Measurements from ENCODE around the gene FFAR3.
"Not testable (repeated sequence)": the region's sequence is repeated elsewhere in the genome, so short reads cannot be mapped to it uniquely, and the experiment has no call there.

FFAR3 gene

DNA sequence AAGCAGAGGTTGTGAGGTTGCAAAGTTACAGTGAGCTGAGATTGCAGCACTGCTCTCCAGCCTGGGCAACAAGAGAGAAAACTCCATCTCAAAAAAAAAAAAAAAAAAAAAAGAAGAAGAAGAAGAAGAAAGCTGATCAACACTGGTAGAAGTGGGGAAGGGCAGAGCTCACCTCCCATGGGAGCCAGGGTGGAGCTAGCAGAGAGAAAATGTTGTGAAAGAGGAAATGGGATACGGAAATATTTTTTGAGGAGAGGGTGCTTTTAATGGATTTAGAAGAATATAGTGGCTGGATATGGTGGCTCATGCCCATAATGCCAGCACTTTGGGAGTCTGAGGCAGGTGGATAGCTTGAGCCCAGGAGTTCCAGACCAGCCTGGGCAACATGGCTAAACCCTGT, 19.4 kb downstream of the FFAR3 start:
- DNase-seq (ENCODE audit: low read depth) = no peak

GRCh38 chr19:35378356-35378755, 20.1 kb downstream of the FFAR3 start:
- DNase-seq (ENCODE audit: low read depth) = no peak

DNA sequence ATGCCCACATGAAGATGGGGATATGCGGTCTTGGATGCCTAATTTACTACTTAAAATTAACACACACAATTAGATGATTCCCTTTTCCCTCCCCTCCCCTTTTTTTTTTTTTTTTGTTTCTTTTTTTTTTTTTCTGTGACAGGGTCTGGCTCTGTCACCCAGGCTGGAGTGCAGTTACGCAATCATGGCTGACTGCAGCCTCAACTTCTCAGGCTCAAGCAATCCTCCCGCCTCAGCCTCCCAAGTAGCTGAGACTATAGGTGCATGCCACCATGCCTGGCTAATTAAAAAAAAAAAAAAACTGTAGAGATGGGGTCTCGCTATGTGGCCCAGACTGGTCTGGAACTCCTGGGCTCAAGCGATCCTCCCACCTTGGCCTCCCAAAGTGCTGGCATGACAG, 21.3 kb downstream of the FFAR3 start:
- not testable (repeated sequence) for DNase-seq (ENCODE audit: low read depth)

GRCh38 chr19:35379992-35380391, 21.7 kb downstream of the FFAR3 start:
- DNase-seq (ENCODE audit: low read depth) = no peak

DNA sequence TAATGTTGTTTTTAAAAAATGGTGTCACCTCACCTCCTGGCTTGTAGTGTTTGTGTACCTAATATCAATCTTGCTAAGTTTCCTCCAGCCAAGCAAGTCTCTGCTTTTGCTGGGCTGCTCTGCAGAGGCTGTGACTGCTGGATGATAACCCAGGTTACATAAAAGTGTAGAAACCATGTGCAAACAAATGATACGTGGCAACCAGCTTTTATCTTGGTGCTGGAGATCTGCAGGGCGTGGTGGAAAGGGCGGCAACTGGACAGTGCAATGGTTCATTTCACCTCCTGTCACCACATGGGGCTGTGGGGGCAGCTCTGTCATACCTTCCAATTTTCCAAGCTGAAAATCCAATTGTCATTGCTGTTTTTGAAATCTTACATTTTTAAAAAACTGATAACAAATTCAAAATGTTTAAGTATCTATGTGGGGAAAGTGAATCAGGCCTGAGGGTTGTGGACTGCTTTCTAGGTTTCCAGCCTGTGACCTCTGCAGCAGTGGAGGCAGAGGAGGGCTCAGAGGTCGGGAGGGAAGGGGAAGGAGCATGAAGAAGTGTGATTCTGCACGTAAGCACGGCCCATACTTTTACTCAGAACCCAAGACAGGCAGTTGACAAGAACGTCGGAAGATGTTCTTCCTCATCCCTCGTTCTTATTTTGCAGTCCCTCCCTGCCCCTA, 22.3 kb downstream of the FFAR3 start:
- no peak for DNase-seq (ENCODE audit: low read depth)

DNA sequence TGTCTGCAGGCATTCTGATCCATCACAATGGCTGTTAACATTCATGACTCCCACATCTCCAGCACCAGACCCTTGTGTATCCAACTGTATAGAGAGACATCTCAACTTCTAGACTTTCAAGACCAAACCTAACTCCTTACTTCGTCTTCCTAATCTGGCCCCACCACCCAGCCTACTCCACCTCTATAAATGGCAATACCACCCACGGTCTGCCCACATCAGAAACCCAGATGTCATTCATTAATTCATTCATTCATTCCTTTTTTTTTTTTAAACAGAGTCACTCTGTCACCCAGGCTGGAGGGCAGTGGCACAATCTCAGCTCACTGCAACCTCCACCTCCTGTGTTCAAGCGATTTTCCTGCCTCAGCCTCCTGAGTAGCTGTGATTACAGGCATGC, 23.1 kb downstream of the FFAR3 start:
- DNase-seq (ENCODE audit: low read depth) = no peak

GRCh38 chr19:35381926-35382325, 23.7 kb downstream of the FFAR3 start:
- DNase-seq (ENCODE audit: low read depth) = no peak

- DNase-seq (ENCODE audit: low read depth) = no peak
Measured at GRCh38 chr19:35383536-35383935, 25.3 kb downstream of the FFAR3 start.

DNA sequence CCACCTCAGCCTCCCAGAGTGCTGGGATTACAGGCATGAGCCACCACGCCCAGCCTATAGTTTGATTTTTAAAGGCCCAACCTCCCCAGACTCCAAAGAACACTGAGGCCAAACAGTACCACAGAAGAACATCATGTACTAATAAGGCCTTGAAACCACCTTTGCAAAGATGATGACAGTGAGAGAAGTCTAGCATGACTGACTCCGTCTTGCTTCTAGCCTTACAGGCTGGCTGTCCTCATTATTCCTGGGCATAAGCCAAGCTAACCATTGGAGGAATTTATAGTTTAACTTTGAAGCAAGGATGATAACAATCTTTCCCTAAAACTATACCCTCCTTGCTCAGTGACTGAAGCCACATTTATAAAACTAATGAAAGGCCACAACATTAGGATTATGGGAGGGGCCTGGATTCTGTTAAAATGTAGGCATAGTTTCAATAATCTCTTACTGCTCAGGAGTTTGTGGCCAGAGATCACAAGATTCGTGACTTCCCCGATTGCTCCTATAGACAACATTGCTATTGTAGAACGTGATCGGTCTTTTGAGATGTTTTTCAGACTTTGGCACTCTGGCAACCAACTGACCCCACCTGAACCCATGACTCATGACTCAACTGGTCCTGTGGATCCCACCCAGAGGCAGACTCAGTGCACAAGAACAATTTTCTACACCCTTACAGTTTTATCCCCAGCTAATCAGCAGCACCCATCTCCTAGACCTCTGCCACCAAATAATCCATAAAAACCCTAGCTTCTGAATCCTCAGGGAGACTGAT, 30.2 kb downstream of the FFAR3 start:
- DNase-seq (ENCODE audit: low read depth) = no peak

DNA sequence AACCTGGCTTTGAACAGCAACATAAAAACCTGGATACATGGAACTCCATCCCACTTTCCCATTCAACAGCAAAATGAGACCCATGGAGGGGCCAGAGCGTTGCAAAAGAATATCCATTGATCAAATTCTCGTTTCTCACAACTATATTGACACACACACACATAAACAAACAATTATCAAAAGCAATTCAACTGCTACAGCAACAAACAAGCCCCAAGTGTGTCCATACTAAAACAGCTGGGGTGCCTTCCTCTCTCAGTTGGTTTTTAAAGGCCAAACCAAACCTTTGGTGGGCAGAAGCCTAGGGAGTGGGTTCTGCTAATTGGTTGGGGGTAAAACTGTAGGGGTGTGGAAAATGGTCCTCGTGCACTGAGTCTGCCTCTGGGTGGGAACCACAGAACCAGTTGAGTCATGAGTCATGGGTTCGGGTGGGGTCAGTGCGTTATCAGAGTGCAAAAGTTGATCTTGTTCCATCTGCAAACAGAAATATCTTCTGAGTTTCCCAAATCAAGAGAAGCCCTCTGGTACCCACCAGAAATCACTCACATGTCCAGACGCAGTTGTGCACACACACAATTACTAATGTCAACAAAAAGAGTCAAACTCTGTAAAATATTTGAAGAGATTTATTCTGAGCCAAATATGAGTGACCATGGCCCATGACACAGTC, 31.1 kb downstream of the FFAR3 start:
- no peak for DNase-seq (ENCODE audit: low read depth)

GRCh38 chr19:35392742-35393715, 34.8 kb downstream of the FFAR3 start:
- no peak for DNase-seq (ENCODE audit: low read depth)

GRCh38 chr19:35395382-35396199, 37.3 kb downstream of the FFAR3 start:
- DNase-seq (ENCODE audit: low read depth) = no peak

DNA sequence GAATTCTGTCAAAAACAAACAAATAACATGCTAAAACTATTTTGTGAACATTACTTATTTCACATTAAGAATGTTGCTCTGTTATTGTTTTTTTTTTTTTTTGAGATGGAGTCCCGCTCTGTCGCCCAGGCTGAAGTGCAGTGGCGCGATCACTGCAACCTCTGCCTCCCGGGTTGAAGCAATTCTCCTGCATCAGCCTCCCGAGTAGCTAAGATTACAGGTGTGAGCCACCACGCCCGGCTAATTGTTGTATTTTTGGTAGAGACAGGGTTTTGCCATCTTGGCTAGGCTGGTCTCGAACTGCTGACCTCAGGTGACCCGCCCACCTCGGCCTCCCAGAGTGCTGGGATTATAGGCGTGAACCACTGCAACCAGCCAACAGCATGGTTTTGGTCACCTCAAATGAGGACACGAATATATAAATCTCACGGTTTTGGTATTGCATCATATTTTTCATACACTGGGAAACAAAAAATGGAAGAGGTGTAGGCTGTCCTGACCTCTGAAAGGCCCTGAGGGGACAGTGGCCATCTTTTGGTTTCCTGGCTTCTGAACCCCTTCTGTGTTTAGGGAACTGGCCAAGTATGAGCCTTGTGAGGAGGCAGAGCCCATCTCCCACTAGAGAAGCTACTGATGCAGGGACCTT, 38.1 kb downstream of the FFAR3 start:
- DNase-seq (ENCODE audit: low read depth) = no peak

- no peak for DNase-seq (ENCODE audit: low read depth)
Measured at GRCh38 chr19:35397064-35397463, 38.8 kb downstream of the FFAR3 start.

DNA sequence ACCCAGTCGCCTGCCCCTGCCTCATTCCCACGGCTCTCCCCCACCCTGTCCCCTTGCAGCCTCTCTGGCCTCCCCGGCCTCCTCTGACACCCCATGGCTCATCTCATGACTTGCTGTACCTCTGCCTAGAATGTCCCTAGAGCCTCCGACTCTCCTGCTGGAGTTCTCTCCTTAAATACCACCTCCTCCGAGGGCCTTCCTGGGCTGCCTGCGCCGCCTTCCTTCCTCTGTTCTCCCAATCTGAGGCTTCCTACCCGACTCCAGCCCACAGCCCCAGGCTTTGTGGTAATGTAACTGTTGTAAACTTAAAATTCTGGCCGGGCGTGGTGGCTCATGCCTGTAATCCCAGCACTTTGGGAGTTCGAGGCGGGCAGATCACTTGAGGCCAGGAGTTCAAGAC, 40.3 kb downstream of the FFAR3 start:
- DNase-seq (ENCODE audit: low read depth) = no peak

DNA sequence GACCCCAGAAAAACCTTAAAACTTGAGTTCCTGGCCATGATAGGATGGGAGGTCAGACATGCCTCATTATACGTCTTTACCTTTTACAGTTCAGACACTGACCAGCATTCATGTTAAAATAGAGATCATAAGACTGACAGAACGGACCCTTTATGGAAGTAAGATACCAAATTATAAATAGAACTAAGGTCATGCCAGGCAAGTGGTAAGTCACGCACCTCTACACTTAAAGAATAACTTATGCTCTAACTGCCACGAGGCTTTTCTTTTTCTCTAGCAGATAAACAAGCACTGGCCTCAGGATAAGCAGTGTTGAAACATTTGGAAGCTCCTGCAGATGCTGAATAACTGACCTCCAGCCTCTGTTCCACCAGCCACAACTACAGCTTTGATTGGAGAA, 41.0 kb downstream of the FFAR3 start:
- DNase-seq (ENCODE audit: low read depth) = no peak

DNA sequence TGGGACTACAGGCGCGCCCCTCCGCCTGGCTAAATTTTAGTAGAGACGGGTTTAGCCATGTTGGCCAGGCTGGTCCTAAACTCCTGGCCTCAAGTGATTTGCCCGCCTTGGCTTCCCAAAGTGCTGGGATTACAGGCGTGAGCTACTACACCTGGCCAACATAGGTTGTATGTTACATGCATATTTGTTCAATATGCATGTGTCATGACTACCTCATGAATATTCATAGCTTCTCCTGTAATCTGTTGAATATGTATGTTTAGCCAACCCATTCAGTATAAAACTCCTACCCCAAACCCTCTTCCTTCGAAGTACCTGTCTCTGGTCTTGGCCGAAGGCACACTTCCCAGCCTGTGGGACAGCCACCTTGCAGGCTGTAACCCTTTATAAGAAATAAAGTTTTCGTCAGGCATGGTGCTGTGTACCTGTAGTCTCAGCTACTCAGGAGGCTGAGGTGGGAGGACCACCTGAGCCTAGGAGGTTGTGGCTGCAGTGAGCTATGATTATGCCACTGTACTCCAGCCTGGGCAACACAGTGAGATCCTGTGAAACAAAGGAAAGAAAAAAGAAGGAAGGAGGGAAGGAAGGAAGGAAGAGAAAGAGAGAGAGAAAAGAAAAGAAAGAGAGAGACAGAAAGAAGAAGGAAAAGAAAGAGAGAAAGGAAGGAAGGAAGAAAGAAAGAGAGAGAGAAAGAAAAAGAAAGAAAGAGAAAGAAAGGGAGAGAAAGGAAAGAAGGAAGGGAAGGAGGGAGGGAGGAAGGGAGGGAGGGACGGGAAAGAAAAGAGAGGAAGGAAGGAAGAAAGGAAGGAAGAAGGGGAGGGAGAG, 41.9 kb downstream of the FFAR3 start:
- DNase-seq (ENCODE audit: low read depth) = no peak

DNA sequence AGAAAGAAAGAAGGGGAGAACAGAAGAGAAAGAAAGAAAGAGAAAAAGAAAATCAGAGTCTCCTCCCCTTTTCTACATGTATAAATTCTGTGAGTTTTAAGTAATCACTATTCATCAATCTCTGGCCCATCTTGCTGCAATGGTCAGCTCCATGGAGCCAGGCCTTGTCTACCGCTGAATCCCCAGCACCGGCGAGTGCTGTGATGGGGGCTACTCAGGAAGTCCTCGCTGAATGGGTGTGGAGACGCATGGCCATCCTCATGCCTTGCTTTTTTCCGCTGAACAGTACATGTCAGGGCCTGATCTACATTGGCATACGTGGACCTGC, 42.5 kb downstream of the FFAR3 start:
- DNase-seq (ENCODE audit: low read depth) = no peak

GRCh38 chr19:35401416-35401815, 43.2 kb downstream of the FFAR3 start:
- DNase-seq (ENCODE audit: low read depth) = not testable (repeated sequence)

All from T-helper 22 cell (primary cell).